HCT116 (cell line): ENCODE results near the gene PLBD2. TPM values are rescaled to one million over a fixed set of nuclear protein-coding genes. Genes with fewer than 3 reads are reported as not detected.

Source experiments
- ATAC-seq: fragments of 200-7000 bp; cut with Tn5 transposase; 2 replicates; pipeline ENCODE4 v1.9.1; 2020; ENCODE audit warnings: mild to moderate bottlenecking, moderate library complexity
- BruUV-seq: library from RNA; stranded (reverse); fragments of 400-500 nt; replicated peaks from 2 replicates; lab custom pipeline; 2021; lab: Mats Ljungman, UMichigan
- CTCF ChIA-PET: fragments of 300-600 bp; sonication (Branson Sonifier 250); formaldehyde crosslinking; loops from one replicate; lab custom pipeline; 2021; ENCODE audit warnings: antibody characterized with exemption; lab: Charles Lee
- POLR2A ChIA-PET: fragments of 300-600, 350-600 bp; sonication (Branson Sonifier 250); formaldehyde crosslinking; loops from one replicate; lab custom pipeline; 2021; ENCODE audit warnings: antibody characterized with exemption; lab: Charles Lee
- RAD21 ChIA-PET, 2 experiments: fragments of 300-600 bp; sonication (Branson Sonifier 250); formaldehyde crosslinking; loops; one replicate each; lab custom pipeline; 2023; ENCODE audit warnings: low total read pairs in 2 of 2; ENCODE audit not compliant: uncharacterized antibody in 2 of 2, unreplicated experiment in 2 of 2, low non-redundant PET in 1 of 2; lab: Charles Lee
- DNase-seq: peaks from one replicate; pipeline ENCODE4 v3.0.0-alpha.2; 2010; ENCODE audit warnings: low read depth, low spot score
- H2AFZ ChIP-seq: fragments of 200-600 bp; shearing (Covaris generic), sonication (generic); 2 replicates; pipeline ENCODE4 v1.6.1; 2017; ENCODE audit warnings: low read depth, mixed run types, mixed read lengths, antibody characterized with exemption, low read length; ENCODE audit not compliant: poor library complexity, severe bottlenecking
- H3K27ac ChIP-seq: 2 replicates; pipeline ENCODE4 v1.5.1; 2012; ENCODE audit warnings: low read depth, low read length
- H3K27me3 ChIP-seq: fragments of 200-600 bp; sonication (generic); 2 replicates; pipeline ENCODE4 v1.6.1; 2016; ENCODE audit warnings: mixed run types, low read length, mixed read lengths; ENCODE audit not compliant: insufficient read depth
- H3K36me3 ChIP-seq, 2 experiments: fragments of 200-500 bp in 1 of 2; fragments of 200-600 bp in 1 of 2; sonication (Bioruptor generic) in 1 of 2; sonication (generic) in 1 of 2; 2 replicates each; pipeline versions ENCODE4 v1.5.1 to v1.6.1; 2014 to 2016; ENCODE audit warnings: low read length in 2 of 2, inconsistent platforms in 1 of 2, mixed read lengths in 1 of 2, mixed run types in 1 of 2; ENCODE audit not compliant: insufficient read depth in 2 of 2, control insufficient read depth in 1 of 2
- H3K4me1 ChIP-seq, 2 experiments: fragments of 200-600 bp in 1 of 2; sonication (generic) in 1 of 2; 2 replicates each; pipeline versions ENCODE4 v1.5.1 to v1.6.1; 2012 to 2017; ENCODE audit warnings: low read length in 2 of 2, inconsistent platforms in 1 of 2, mild to moderate bottlenecking in 1 of 2, mixed read lengths in 1 of 2, mixed run types in 1 of 2, moderate library complexity in 1 of 2; ENCODE audit not compliant: insufficient read depth in 2 of 2, control insufficient read depth in 1 of 2
- H3K4me2 ChIP-seq: fragments of 200-600 bp; sonication (generic); 2 replicates; pipeline ENCODE4 v1.6.1; 2017; ENCODE audit warnings: mixed run types, low read length, mixed read lengths
- H3K4me3 ChIP-seq, 2 experiments: fragments of 200-600 bp in 1 of 2; sonication (generic) in 1 of 2; replicated peaks in 1 of 2; 2 replicates each; pipeline ENCODE4 v1.5.1; 2011 to 2016; ENCODE audit warnings: low read length in 2 of 2, control low read depth in 1 of 2, low read depth in 1 of 2, mild to moderate bottlenecking in 1 of 2, mixed read lengths in 1 of 2, mixed run types in 1 of 2
- H3K79me2 ChIP-seq: fragments of 200-600 bp; sonication (generic); 2 replicates; pipeline ENCODE4 v1.6.1; 2017; ENCODE audit warnings: mild to moderate bottlenecking, mixed run types, low read length, moderate library complexity, mixed read lengths; ENCODE audit not compliant: insufficient read depth
- H3K9ac ChIP-seq: fragments of 200-600 bp; sonication (generic); 2 replicates; pipeline ENCODE4 v1.6.1; 2016; ENCODE audit warnings: low read length, mixed read lengths
- H3K9me2 ChIP-seq: fragments of 200-600 bp; sonication (generic), shearing (Covaris generic); 2 replicates; pipeline ENCODE4 v1.6.1; 2017; ENCODE audit warnings: mixed run types, mild to moderate bottlenecking, moderate library complexity; ENCODE audit not compliant: insufficient read depth
- H3K9me3 ChIP-seq, 2 experiments: fragments of 200-500 bp in 1 of 2; fragments of 200-600 bp in 1 of 2; sonication (Bioruptor generic) in 1 of 2; sonication (generic) in 1 of 2; 2 replicates each; pipeline ENCODE4 v1.6.1; 2014 to 2017; ENCODE audit warnings: low read length in 2 of 2, mixed read lengths in 2 of 2, inconsistent platforms in 1 of 2, low read depth in 1 of 2, mild to moderate bottlenecking in 1 of 2, mixed run types in 1 of 2, moderate library complexity in 1 of 2; ENCODE audit not compliant: control insufficient read depth in 1 of 2, insufficient read depth in 1 of 2
- H4K20me1 ChIP-seq: fragments of 200-600 bp; sonication (generic), shearing (Covaris generic); 2 replicates; pipeline ENCODE4 v1.6.1; 2017; ENCODE audit warnings: mixed run types, mild to moderate bottlenecking, moderate library complexity; ENCODE audit not compliant: insufficient read depth
- CBX3 ChIP-seq: IDR thresholded peaks from 2 replicates; pipeline ENCODE4 v1.6.1; 2012; ENCODE audit warnings: low read depth
- CEBPB ChIP-seq: IDR thresholded peaks from 2 replicates; pipeline ENCODE4 v1.6.1; 2012; ENCODE audit warnings: low read depth
- EGR1 ChIP-seq: IDR thresholded peaks from 2 replicates; pipeline ENCODE4 v1.6.1; 2012; ENCODE audit warnings: low read depth
- EZH2phosphoT487 ChIP-seq: fragments of 200-600 bp; IDR thresholded peaks from 2 replicates; pipeline ENCODE4 v1.6.1; 2018; ENCODE audit warnings: antibody characterized with exemption, borderline replicate concordance
- FOSL1 ChIP-seq: IDR thresholded peaks from 2 replicates; pipeline ENCODE4 v1.6.1; 2012; ENCODE audit warnings: low read depth
- JUND ChIP-seq: IDR thresholded peaks from 2 replicates; pipeline ENCODE4 v1.6.1; 2012
- MAX ChIP-seq: IDR thresholded peaks from 2 replicates; pipeline ENCODE4 v1.6.1; 2012
- RAD21 ChIP-seq: IDR thresholded peaks from 2 replicates; pipeline ENCODE4 v1.6.1; 2012; ENCODE audit warnings: low read depth, mild to moderate bottlenecking
- REST ChIP-seq: IDR thresholded peaks from 2 replicates; pipeline ENCODE4 v1.6.1; 2012; ENCODE audit warnings: low read depth
- SIN3A ChIP-seq: IDR thresholded peaks from 2 replicates; pipeline ENCODE4 v1.6.1; 2012; ENCODE audit warnings: low read depth
- SP1 ChIP-seq: IDR thresholded peaks from 2 replicates; pipeline ENCODE4 v1.6.1; 2012; ENCODE audit warnings: low read depth
- YY1 ChIP-seq: IDR thresholded peaks from 2 replicates; pipeline ENCODE4 v1.6.1; 2011; ENCODE audit warnings: low read length, low read depth, moderate library complexity, mild to moderate bottlenecking; ENCODE audit not compliant: insufficient replicate concordance; ENCODE audit errors: extremely low read depth
- ZNF274 ChIP-seq: fragments of 200-500 bp; sonication (Bioruptor generic); IDR thresholded peaks from 2 replicates; pipeline ENCODE4 v1.6.1; 2014; ENCODE audit warnings: mild to moderate bottlenecking, low read depth, low read length, inconsistent platforms
- intact Hi-C: fragments of 100-400 bp; cut with micrococcal nuclease; formaldehyde crosslinking; loops from 2 replicates; pipeline ENCODE4 v1.10.0; 2022
- total RNA-seq: library from RNA; stranded (reverse); gene quantifications from one replicate; pipeline ENCODE4 v1.2.1, GENCODE V29; 2021; ENCODE audit not compliant: unreplicated experiment
- TF ChIP-seq, protein P1 (sequence below): IDR thresholded peaks from 2 replicates; pipeline ENCODE4 v1.6.1; 2012
- TF ChIP-seq, protein P2 (sequence below): IDR thresholded peaks from 2 replicates; pipeline ENCODE4 v1.6.1; 2011; ENCODE audit warnings: mild to moderate bottlenecking, low read length, moderate library complexity; ENCODE audit not compliant: insufficient replicate concordance; ENCODE audit errors: extremely low read depth

PLBD2 gene
- total RNA-seq, 1 experiment from 2014 or later = 45.0 TPM

DNA sequence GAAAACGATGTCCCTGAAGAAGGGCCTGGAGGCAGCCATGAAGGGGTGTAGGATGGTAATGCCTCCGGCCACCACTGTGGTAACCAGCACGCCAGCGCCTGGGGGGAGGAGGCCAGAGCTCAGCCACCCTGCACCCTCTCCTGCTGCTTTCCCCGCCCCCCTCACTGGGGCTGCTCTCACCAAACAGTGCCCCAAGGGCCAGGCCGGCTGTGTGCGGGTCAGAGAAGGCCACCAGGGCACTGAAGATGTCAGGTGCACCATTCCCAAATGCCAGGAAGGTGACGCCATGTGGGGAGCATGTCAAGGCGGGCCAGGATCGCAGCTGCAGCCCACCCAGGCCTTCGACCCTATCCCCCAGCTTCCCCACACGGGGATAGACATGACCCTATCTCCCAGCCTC, 38.0 kb upstream of the PLBD2 start:
- no peak overlapping the region for H2AFZ ChIP-seq
- RAD21 ChIA-PET = no interaction called here

More for the DNA sequence above, 38.0 kb upstream of the PLBD2 start:
- H3K4me2 ChIP-seq = no peak overlapping the region
- ChIA-PET POLR2A (no interaction called here), CTCF (no interaction called here)
- BruUV-seq = no TSS peak
- intact Hi-C loops = no loop called here
- no peaks in the 10 kb centered on the region; the same call in 1 of the 2 replicates for H3K79me2 ChIP-seq
- no peak overlapping the region for H3K4me3 ChIP-seq
- TF ChIP-seq SIN3A (no peak), FOSL1 (no peak), EZH2phosphoT487 (no peak), RAD21 (no peak), YY1 (no peak), ZNF274 (no peak), MAX (no peak), CEBPB (no peak), REST (no peak), CBX3 (no peak), EGR1 (no peak), JUND (no peak), SP1 (no peak)
- TF ChIP-seq, protein P1, sequence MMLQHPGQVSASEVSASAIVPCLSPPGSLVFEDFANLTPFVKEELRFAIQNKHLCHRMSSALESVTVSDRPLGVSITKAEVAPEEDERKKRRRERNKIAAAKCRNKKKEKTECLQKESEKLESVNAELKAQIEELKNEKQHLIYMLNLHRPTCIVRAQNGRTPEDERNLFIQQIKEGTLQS = no peak
- TF ChIP-seq, protein P2, sequence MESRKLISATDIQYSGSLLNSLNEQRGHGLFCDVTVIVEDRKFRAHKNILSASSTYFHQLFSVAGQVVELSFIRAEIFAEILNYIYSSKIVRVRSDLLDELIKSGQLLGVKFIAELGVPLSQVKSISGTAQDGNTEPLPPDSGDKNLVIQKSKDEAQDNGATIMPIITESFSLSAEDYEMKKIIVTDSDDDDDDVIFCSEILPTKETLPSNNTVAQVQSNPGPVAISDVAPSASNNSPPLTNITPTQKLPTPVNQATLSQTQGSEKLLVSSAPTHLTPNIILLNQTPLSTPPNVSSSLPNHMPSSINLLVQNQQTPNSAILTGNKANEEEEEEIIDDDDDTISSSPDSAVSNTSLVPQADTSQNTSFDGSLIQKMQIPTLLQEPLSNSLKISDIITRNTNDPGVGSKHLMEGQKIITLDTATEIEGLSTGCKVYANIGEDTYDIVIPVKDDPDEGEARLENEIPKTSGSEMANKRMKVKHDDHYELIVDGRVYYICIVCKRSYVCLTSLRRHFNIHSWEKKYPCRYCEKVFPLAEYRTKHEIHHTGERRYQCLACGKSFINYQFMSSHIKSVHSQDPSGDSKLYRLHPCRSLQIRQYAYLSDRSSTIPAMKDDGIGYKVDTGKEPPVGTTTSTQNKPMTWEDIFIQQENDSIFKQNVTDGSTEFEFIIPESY = no peak
- H3K27ac ChIP-seq = no peak overlapping the region
- no peaks in the 10 kb centered on the region for H4K20me1 ChIP-seq
- no peaks in the 10 kb centered on the region for H3K9me3 ChIP-seq
- H3K9ac ChIP-seq = no peak overlapping the region
- no peaks in the 10 kb centered on the region for H3K27me3 ChIP-seq
- ATAC-seq = no peak; the same call in 1 of the 2 replicates
- DNase-seq = no peak
- peaks cover 19 to 23% of the 10 kb centered on the region in 2 experiments for H3K36me3 ChIP-seq
- no peaks in the 10 kb centered on the region for H3K4me1 ChIP-seq
- no peaks in the 10 kb centered on the region for H3K9me2 ChIP-seq
